C1 segment of cervical spinal cord (tissue), 14 donors: Measurements from ENCODE around the gene RNF150.
"Not testable (repeated sequence)": the region's sequence is repeated elsewhere in the genome, so short reads cannot be mapped to it uniquely, and the experiment has no call there.

Source experiments
- DNase-seq, 14 donors: peaks; one replicate each; lab custom pipeline; 2025; lab: John Stamatoyannopoulos, UW

Gene RNF150

DNA sequence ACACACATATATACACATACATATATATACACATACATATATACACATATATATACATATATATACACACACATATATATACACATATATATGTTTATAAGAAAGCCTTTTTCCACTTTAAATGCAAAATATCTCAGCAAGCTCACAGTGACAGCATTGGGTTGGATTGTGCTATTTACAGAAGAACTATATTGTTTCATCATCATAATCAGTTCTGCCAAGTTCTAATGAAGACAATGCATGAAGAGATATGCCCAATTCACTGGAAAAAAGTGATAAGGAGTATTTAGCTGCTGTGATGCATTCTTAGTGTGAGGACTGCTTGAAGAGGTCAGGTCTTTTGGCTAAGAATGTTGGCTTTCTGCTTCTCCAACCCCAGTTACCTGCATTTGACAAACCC is 54.4 kb downstream of the RNF150 start:
- DNase-seq, result no peak

DNA sequence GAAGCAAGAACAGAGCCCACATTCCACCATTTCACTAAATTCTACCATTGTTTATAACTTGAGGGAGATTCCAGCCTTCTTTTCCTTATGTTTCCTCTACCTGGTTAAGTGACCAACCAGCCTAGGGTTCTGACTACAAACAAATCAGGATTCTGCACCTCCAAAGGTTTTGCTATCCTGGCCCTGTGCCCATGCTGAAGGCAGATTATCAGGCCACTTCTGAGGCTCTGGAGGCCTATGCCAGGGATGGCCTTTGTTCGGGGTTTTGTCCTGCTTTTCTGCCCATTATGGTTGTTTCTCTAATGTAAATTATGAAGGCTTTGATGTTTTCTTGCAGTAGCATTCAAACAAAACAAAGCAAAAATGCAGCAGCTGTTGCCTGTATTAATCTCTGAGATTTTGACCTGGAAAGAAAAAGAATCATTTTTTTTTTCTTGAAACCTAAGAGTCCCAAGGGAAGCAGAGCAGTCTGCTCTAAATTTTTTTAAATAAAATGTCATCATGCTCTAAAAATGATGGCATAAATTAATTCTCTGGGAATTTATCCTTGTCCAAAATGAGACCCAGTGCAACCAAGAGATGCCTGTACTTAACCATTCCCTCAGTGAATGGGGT is 55.6 kb downstream of the RNF150 start:
- DNase-seq, result peak in 1 of 14 donors; percentile 63

DNA sequence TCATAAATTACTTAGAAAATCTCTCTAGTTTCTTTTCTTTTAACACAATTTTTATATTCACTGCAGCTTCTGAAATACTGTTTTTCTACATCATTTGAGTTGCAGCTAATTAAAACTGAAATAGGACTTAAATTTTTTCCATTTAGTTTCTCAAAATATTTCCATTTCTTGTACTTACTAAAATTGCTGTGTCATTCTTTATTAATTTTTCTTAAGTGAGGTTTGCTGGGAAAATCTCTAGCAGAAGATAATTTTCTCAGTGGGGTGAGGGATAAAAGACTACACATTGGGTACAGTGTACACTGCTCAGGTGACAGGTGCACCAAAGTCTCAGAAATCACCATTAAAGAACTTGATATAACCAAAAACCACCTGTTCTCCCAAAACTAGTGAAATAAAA is 57.7 kb downstream of the RNF150 start:
- DNase-seq, result no peak

DNA sequence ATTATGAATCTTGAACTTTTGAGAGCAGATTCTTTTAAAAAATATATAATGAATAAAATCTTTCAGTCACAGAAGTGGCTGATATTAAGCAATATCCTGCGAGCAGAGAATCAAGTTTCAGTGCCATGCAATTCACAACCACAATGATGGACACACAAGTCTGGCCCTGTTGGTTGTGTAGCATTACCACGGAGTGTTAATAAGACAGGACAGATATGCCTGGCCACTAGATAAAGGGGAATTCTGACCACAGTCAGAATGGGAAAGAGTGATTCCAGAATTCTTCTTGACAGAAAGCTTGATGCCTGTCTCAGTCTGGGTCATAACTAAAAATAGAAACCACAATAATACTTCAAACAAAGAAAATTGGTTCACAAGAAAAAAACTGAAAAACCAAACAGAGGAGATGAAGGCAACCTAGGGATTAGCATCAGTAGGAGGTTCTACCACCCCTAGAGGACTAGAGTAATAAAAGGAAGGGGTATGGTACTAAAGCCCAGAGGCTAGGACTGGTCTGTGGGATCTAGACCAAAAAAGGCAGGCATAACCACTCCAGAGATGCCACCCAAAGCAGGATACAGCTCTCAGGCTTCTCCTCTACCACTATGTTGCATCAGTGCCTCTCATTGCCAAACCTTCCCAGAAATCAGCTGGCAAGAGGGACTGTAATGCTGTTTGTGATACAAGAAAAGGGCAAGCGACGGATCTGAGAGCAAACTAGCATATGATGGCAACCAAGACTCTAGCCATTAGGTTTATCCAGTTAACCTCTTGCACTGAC is 59.0 kb downstream of the RNF150 start:
- DNase-seq, result no peak

DNA sequence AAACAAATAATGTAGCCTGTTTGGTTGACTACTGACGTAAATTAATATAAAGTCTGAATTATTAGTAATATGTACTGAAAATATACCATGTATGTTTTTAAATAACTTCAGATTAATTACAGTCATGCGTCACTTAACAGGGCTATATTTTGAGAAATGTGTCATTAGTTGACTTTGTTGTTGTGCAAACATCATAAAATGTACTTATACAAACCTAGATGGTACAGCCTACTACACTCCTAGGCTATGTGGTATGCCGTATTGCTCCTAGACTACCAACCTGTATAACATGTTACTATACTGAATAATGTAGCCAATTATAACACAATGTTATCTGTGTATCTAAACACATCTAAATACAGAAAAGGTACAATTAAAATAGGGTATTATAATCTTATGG is 66.6 kb downstream of the RNF150 start:
- no peak for DNase-seq

DNA sequence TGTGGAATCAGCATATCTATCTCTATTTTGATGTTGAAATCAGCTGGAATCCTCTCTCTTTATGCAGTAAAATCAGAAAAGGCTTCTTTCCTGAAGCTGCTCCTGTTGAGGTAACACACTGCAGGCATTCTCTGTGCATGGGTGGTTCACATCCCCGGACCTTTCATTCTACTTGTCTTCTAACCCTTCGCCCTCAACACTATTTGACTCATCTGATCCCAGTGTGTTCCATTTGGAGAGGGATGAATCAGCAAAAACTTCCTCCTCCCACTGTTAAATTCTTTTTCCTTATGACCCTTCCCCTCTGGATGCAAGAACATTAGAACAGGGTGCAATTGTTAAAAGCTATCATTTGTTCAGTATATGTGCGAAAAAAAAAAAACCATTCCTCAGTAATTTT is 67.4 kb downstream of the RNF150 start:
- DNase-seq, result no peak

DNA sequence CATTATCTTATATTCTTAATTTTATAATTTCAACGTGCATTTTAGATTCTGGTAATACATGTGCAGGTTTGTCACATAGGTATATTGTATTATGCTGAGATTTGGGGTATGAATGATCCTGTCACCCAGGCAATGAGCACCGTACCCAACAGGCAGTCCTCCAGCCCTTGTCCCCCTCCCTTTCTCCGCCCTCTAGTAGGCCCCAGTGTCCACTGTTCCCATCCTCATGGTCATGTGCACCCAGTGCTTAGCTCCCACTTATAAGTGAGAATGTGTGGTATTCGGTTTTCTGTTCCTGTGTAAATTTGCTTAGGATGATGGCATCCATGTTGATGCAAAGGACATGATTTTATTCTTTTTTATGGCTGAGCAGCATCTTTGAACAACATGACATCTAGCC is 70.6 kb downstream of the RNF150 start:
- no peak for DNase-seq

DNA sequence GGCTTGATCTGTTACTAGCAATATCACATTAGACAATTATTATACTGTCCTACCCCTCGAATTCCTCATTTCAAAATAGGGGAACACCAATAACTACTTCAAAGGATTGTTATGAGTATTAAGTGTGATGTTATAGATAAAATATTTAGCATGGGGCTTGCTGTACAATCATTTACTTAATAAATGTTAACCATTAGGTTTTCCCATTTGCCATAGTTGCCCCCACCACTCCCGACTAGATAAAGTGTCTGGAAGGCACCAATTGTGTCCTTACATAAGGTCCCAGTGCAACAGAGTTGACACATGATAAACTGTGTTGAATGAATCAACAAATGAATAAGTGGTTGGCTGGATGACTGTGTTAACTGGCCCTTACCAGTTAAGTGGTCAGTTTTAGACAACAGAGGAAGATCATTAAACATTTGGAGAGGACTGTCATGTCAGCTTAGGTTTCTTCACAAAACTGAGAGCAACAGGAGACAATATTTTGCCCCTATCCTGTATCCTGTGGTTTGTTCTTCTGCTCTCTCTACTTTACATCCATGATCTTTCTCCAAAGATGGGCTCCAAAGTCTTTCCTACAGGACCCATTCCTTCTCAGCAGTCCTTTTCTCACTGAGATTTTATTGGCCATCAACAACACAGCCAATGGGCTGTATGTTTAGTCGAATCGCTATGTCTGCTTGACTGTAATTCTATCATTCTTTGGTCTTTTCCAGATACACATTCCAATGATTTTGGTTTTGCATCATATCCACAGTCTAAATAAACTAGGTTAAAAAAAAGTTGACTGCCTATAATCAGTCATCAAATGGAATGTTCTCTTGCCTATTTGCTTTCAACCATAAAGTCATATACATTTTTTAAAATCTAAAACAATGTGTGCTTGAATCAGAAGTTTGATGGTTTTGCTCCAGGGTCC is 74.4 kb downstream of the RNF150 start:
- no peak for DNase-seq

DNA sequence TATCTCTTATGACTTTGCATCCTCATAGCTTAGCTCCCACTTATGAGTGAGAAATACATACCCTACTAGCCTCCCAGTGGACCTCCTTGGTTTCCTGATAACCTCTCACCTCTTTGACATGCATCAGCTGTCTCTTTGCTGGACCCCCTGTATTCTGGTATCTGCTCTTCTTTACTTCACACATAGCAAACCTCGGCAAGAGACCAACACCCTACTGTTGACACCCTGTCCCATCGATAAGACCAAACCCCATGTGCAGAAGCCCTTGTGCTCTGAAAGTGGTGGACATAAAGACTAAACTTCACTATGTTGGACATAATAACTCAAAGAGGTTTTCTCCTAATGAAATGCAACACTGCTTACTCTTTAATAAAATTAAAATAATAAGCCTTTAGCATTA is 75.7 kb downstream of the RNF150 start:
- no peak for DNase-seq

DNA sequence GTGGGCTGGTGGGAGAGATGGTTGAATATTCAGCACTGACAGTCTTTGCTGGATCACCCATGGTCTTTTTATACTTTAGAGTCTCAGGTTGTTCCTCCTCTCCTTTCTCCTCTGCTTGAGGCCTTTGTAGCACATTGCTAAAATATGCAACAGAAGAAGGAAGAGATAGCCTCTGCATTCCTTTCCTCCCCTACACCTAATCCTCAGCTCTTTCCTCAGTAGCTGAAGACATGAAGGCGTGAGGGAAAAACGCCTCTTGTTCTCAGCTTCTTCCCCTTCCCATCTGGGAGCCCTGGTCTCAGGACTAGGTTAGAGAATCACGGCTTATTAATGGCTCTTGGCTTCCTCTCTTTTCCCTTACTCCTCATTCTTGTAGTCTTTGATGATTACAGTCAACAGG is 76.8 kb downstream of the RNF150 start:
- DNase-seq, result no peak

DNA sequence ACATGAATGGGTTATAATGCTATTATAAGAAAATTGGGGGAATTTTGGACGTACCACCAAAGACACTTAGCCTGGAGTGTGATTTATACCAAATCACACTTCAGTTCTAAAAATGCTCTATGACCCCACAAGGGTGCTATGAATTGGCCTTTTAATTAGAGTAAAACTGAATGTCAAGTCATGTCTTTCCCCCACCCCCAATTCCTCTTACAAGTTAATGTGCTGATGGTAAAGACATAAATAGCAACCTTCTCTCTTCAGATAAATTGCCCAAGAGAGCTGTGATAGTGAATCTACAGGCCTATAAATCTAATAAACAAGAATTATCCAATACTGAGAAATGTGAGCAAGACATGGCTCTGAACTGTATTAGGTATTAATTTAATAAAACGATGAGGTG is 78.8 kb downstream of the RNF150 start:
- no peak for DNase-seq

DNA sequence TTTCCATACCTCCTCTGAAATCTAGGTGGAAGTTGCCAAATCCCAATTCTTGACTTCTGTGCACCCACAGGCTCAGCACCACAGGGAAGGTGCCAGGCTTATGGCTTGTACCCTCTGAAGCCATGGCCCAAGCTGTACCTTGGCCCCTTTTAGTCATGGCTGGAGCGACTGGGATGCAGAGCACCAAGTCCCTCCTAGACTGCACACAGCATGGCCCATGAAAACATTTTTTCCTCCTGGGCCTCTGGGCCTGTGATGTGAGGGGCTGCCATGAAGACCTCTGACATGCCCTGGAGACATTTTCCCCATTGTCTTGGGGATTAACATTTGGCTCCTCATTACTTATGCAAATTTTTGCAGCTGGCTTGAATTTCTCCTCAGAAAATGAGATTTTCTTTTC is 82.3 kb downstream of the RNF150 start:
- not testable (repeated sequence) for DNase-seq

DNA sequence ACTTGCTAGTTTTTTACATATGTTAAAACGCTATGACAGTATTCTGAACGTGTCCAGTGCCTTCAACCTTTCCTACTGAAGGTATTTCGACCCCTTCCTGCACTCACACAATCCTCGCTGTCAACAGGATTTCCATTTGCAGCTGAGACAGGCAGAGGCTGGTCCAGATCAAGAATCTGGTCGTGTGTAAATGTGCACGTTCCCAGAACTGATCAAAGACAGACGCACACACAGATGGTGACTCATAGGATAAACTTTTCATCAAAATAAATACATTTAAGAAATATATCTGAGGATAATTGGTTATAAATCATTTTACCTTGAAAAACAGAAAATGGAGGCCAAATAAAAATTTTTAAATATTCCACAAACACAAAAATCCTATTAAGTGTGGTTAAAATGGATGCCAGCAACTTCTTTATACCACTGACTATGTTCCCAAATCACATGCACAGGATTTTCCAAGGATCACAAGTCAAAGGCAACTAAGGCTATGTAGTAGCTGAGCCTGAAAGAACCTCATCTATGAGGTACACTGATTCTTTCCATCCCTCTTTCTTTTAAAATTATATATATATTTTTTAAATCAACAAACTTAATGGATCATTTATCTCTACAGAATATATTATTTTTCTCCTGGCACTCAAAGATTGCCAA is 85.9 kb downstream of the RNF150 start:
- DNase-seq, result no peak

DNA sequence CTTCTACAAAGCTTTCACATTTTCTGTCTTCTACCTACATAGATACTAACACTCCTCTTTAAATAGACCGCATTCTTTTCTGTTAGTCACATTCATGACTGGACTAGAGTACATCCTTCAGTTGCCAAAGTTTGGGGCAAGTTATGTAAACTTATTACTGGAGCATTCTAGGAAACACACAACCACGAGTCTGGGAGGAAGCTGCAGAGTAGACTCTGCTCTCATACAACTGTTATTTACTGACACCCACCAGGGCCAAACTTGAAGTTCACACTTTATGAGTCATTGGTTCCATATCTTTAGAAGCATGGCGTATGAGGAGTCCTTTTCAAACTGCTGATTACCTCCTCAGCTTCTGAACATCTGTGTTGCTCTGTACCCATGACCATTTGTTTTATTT is 87.0 kb downstream of the RNF150 start:
- DNase-seq, result no peak

DNA sequence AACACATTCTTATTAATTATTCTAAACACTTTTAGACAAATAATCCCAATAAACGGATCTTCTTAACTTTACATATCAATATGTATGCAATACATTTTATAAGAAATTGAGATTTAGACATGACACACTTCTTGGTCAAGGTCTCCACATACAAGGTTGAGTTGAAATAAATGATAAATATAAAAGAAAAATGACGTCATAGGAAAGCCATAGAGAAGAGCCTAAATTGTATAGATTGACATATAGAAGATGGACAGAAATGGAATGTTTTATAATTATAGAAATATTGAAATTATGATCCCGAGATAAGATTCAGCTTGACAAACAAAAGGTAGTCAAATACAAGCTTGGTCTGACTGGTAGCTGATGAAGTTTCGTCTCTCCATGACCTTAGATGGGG is 87.4 kb downstream of the RNF150 start:
- no peak for DNase-seq

DNA sequence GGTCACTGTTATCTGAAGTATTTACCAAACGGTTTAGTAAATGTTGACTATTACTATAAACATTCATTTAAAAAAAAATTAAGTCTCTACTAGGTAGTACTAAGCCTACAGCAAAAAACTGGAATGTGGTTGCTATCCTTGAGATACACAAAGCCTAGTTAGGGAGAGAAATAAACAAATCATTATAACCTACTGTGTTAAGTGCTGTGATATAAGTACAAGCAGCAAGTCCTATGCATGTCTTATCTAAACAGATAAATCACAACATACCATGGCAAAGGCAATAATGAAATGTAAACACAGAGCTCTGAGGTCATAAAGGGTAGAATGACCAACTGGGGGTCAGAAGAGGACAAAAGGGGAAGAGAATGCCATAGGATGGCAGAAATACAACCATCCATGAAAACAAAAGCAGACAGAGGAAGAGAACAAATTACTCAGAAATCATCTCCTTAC is 92.2 kb downstream of the RNF150 start:
- DNase-seq, result no peak

DNA sequence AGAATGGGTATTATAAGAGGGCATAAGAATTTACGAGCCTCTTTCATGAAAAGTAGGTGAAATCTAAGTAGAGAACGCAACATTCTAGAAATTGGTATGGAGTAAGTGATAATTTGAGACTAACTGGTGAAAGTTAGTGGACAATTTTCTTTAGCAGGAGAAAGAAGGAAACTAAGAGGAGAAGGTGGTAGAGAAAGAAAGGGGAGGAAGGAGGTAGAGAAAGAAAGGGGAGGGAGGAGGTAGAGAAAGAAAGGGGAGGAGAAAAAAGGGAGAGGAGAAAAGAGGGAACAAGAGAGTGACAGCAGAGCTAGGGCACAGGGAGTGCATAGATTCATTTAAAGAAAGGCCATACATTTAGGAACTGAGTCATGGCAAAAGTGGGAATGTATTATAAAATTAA is 94.1 kb downstream of the RNF150 start:
- no peak for DNase-seq

DNA sequence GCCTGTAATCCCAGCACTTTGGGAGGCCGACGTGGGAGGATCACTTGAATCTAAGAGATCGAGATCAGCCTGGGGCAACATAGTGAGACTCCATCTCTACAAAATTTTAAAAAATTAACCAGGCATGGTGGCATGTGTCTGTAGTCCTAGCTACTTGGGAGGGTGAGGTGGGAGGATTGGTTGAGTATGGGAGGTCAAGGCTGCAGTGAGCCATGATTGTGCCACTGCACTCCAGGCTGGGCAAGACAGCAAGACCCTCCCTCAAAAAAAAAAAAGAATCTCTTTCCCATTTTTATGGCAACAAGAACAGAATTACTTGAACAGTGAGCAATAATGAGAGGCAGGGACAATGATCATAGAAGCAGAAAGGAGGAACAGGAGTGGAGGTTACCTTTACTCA is 94.8 kb downstream of the RNF150 start:
- no peak for DNase-seq

DNA sequence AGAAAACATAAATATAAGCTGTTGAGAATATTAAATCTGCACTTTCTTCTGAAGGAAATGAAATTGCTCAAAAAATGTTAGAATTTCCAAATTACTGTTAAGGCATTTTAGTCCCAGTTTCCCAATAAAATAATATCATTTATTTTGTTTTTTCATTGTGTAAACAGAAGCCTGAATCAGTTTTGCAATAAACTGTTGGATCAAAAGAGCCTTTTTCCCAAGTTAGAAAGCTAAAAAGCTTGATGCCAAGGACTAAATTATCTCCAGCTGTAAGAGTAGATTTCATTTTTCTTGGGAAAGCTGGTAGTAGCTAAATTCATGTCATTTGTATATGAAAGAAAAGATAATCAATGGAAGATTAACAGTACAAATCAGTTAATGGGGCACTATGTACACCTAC is 95.8 kb downstream of the RNF150 start:
- DNase-seq, result no peak

DNA sequence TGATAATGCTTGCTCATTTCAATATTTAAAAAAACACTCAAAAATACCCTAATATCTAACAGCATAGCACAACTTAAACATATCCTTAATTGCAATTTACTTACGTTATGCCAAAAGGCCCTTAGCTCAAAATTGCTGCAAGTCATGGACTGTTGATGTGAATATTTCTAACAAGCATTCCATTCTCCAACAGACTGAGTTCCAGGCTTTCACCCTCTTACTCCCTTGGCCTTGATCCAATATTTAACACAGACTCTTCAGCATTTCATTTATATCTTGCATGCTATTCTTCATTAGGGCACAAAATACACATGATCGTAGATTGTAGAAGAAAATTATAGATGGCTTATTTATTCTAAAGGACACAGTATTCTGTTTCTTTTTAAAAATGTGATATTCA is 96.5 kb downstream of the RNF150 start:
- no peak for DNase-seq

DNA sequence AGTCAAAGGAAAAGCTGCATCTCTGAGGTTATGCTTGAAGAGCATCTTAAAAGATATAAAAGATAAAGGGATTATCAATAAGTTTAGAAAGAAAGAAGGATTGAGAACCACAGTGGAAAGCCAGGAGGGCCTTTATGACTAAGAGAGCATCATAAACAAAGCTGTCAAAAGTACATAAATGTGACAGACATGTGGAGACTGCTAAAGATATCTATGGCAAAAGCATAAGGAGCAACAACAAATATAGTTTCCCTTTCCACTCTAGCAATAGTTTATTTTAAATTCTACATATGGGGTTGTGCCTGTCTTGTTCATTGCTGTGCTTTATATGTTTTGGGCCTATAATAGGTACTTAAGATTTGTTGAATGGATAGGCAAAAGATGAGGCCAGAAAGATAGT is 97.3 kb downstream of the RNF150 start:
- DNase-seq, result no peak

DNA sequence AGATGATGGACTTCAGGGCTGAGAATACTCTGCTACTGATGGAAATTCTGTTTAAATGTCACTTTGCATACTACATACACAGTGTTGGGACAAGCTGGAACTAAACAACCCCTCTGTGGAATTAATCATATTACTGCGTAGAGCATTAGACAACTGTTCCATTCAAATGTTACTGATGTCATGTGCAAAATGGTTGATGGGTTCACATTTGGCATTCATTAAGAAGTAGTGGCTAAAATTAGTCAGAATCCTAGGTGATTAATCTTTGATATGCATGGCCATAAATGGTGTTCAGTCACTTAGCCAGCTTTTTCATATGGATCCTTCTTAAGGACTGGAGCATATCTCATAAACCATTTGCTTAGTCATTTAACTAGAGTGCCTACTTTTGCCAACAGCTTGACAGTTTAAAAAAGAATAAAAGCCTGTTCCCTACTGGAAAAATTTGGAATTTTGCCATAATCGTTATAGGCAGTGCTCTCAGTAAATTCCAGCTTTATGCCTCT is 105.2 kb downstream of the RNF150 start:
- DNase-seq, result peak in 1 of 14 donors; percentile 27
